Mesendoderm (in vitro differentiated cells): ENCODE measurements around the gene CADPS2.

ENCODE experiments used
- DNase-seq: peaks from one replicate; pipeline ENCODE4 v3.0.0; 2013
- H2AK5ac ChIP-seq: 2 replicates; pipeline ENCODE4 v1.6.1; 2013; ENCODE audit warnings: low read length, inconsistent platforms
- H2BK120ac ChIP-seq: 2 replicates; pipeline ENCODE4 v1.6.1; 2013; ENCODE audit warnings: low read depth, mild to moderate bottlenecking, low read length, moderate library complexity, mixed read lengths
- H2BK15ac ChIP-seq: replicated peaks from 2 replicates; pipeline ENCODE4 v1.6.1; 2013; ENCODE audit warnings: low read depth, mild to moderate bottlenecking, moderate library complexity
- H2BK5ac ChIP-seq: 2 replicates; pipeline ENCODE4 v1.6.1; 2013; ENCODE audit warnings: low read length, inconsistent platforms
- H3K18ac ChIP-seq: 2 replicates; pipeline ENCODE4 v1.6.1; 2013; ENCODE audit warnings: mild to moderate bottlenecking, low read length, mixed read lengths
- H3K23ac ChIP-seq: one replicate; pipeline ENCODE4 v1.6.1; 2013; ENCODE audit warnings: low read length
- H3K27ac ChIP-seq: 2 replicates; pipeline ENCODE4 v1.5.1; 2013; ENCODE audit warnings: low read depth, mild to moderate bottlenecking, inconsistent platforms, low read length, moderate library complexity
- H3K27me3 ChIP-seq: 2 replicates; pipeline ENCODE4 v1.6.1; 2013; ENCODE audit warnings: low read length, control low read depth, mild to moderate bottlenecking, inconsistent platforms; ENCODE audit not compliant: insufficient read depth, poor library complexity
- H3K36me3 ChIP-seq: 2 replicates; pipeline ENCODE4 v1.6.1; 2013; ENCODE audit warnings: low read length, inconsistent platforms; ENCODE audit not compliant: control insufficient read depth, insufficient read depth
- H3K4ac ChIP-seq: one replicate; pipeline ENCODE4 v1.6.1; 2013; ENCODE audit warnings: low read depth, mild to moderate bottlenecking, low read length, moderate library complexity
- H3K4me1 ChIP-seq: 2 replicates; pipeline ENCODE4 v1.6.1; 2013; ENCODE audit warnings: low read depth, low read length, inconsistent platforms; ENCODE audit not compliant: control insufficient read depth
- H3K4me2 ChIP-seq: 2 replicates; pipeline ENCODE4 v1.6.1; 2013; ENCODE audit warnings: low read length
- H3K4me3 ChIP-seq: 2 replicates; pipeline ENCODE4 v1.5.1; 2013; ENCODE audit warnings: mild to moderate bottlenecking, low read length
- H3K56ac ChIP-seq: one replicate; pipeline ENCODE4 v1.6.1; 2013; ENCODE audit warnings: low read length
- H3K79me1 ChIP-seq: 2 replicates; pipeline ENCODE4 v1.6.1; 2013; ENCODE audit warnings: low read length, inconsistent platforms
- H3K79me2 ChIP-seq: 2 replicates; pipeline ENCODE4 v1.6.1; 2013; ENCODE audit warnings: mild to moderate bottlenecking, low read length; ENCODE audit not compliant: control insufficient read depth, insufficient read depth
- H3K9ac ChIP-seq: 2 replicates; pipeline ENCODE4 v1.6.1; 2013; ENCODE audit warnings: low read length, inconsistent platforms
- H4K5ac ChIP-seq: one replicate; pipeline ENCODE4 v1.6.1; 2013; ENCODE audit warnings: low read length
- H4K8ac ChIP-seq: one replicate; pipeline ENCODE4 v1.6.1; 2013; ENCODE audit warnings: low read depth, mild to moderate bottlenecking, control low read depth, low read length, moderate library complexity
- WGBS: extraction: QIAGEN DNeasy Blood & Tissue Kit; methylation state at CpG from one replicate; pipeline ENCODE4 v1.1.7; 2013; ENCODE audit warnings: low lambda C conversion rate, missing lambda C conversion rate; ENCODE audit not compliant: insufficient coverage; ENCODE audit errors: extremely low coverage; 5-methylcytosine and 5-hydroxymethylcytosine counted together

The CADPS2 gene

DNA sequence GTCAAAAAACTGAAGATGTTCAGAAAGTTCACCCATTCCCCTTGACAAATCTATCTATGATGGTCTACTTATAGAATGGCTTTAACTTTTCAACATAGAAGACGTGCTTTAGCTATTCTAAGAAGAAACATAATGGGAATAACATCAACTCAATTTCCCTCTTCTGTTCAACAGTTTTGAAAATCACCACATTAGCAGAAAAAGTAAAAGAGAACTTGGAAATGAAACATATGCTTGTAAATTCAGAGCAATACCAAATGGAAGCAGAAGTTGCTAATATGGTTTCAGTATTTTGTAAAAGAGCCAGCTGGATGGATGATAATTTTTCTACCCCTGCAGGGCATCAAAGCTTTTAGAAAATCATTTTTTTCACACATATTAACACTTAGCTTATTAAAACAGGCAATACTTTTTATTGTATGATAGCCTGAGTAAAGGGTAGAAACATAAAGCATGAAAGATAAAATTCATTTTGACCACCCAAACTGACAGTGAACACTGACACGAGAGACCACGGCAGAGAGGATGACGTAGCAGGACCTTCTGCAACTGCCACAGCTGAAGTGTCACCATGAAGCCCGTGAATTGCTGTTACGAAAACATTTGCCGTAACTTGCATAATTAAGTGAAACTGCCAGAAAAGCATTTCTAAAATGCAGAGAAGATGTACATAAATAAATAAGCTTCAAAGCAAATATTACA lies 542.5 kb downstream of the CADPS2 start:
- Histone ChIP-seq H3K18ac (no peak overlapping the region), H3K27ac (no peak overlapping the region), H3K4me3 (no peak overlapping the region), H3K36me3 (no peaks in the 10 kb centered on the region), H3K79me1 (no peaks in the 10 kb centered on the region), H4K8ac (no peak overlapping the region), H2BK120ac (no peak overlapping the region), H4K5ac (no peak overlapping the region), H2AK5ac (no peak overlapping the region), H3K56ac (no peak overlapping the region), H3K9ac (no peak overlapping the region), H3K4ac (no peak overlapping the region), H2BK15ac (no peak overlapping the region), H3K27me3 (no peaks in the 10 kb centered on the region), H3K79me2 (no peaks in the 10 kb centered on the region), H2BK5ac (no peak overlapping the region), H3K23ac (no peak overlapping the region), H3K4me2 (no peak overlapping the region), H3K4me1 (no peaks in the 10 kb centered on the region)
- no peak for DNase-seq
- WGBS: no CpG with 5 or more reads among the region's 7 CpGs

DNA sequence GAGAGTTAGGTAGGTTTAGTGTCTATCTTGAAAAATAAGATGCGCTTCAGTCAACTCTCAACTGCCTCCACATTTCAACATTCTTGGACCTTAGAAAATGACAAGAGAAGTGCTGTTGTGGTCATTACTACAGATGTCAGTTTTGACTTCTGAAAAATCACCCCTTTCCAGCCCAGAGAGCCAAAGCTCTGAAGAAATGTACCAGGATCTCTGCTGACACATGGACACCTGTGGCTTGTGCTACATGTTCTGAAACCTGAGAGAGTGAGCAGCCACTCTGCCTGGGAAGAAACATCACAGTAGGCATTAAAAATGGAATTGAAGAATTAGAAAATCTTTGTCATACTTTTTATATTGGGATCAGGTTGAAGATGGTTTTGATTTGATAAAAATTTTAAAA lies 545.8 kb downstream of the CADPS2 start:
- H3K36me3 ChIP-seq: no peaks in the 10 kb centered on the region
- no peak overlapping the region for H2BK120ac ChIP-seq
- no peak overlapping the region for H3K27ac ChIP-seq
- H3K4me1 ChIP-seq: no peaks in the 10 kb centered on the region
- H2BK5ac ChIP-seq: no peak overlapping the region
- H3K79me1 ChIP-seq: no peaks in the 10 kb centered on the region
- no peak overlapping the region for H3K4me2 ChIP-seq
- no peak for DNase-seq
- no peaks in the 10 kb centered on the region for H3K79me2 ChIP-seq
- H2BK15ac ChIP-seq: no peak overlapping the region
- no peak overlapping the region for H3K9ac ChIP-seq
- H3K56ac ChIP-seq: no peak overlapping the region
- H3K23ac ChIP-seq: no peak overlapping the region
- H4K8ac ChIP-seq: no peak overlapping the region
- H3K4me3 ChIP-seq: no peak overlapping the region
- no peak overlapping the region for H4K5ac ChIP-seq
- WGBS: no CpG with 5 or more reads among the region's 1 CpG
- no peak overlapping the region for H3K4ac ChIP-seq
- H3K18ac ChIP-seq: no peak overlapping the region
- no peaks in the 10 kb centered on the region for H3K27me3 ChIP-seq
- no peak overlapping the region for H2AK5ac ChIP-seq

DNA sequence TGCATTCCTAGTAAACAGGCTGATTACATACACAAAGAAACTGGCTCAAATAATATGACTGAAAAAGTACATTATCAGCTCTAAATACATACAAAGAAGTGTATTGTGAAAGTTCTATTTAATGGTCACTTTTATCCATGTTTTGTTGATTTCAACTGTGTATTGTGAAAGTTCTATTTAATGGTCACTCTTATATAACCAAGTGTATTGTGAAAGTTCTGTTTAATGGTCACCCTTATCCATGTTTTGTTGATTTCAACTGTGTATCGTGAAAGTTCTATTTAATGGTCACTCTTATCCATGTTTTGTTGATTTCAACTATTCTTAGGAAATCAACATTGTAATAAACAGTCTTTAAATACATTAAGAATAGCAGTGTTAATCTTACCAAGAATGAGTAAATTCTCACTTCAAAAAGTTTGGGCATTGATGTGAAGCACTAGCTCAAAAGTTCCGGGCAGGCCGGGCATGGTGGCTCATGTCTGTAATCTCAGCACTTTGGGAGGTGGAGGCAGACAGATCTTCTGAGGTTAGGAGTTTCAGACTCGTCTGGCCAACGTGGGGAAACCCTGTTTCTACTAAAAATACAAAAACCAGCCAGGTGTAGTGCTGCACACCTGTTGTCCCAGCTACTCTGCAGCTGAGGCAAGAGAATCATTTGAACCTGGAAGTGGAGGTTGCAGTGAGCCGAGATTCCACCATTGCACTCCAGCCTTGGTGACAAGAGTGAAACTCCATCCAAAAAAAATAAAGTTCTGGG lies 546.9 kb downstream of the CADPS2 start:
- Histone ChIP-seq H3K18ac (no peak overlapping the region), H3K27ac (no peak overlapping the region), H2BK15ac (no peak overlapping the region), H3K23ac (no peak overlapping the region), H2BK5ac (no peak overlapping the region), H3K79me2 (no peaks in the 10 kb centered on the region), H3K4me2 (no peak overlapping the region), H3K27me3 (no peaks in the 10 kb centered on the region), H4K5ac (no peak overlapping the region), H3K4me1 (no peaks in the 10 kb centered on the region), H4K8ac (no peak overlapping the region), H3K56ac (no peak overlapping the region), H3K9ac (no peak overlapping the region), H3K4ac (no peak overlapping the region), H2BK120ac (peak overlapping the region; percentile 51), H2AK5ac (no peak overlapping the region), H3K36me3 (no peaks in the 10 kb centered on the region), H3K79me1 (no peaks in the 10 kb centered on the region), H3K4me3 (no peak overlapping the region)
- WGBS: no CpG with 5 or more reads among the region's 6 CpGs
- no peak for DNase-seq

DNA sequence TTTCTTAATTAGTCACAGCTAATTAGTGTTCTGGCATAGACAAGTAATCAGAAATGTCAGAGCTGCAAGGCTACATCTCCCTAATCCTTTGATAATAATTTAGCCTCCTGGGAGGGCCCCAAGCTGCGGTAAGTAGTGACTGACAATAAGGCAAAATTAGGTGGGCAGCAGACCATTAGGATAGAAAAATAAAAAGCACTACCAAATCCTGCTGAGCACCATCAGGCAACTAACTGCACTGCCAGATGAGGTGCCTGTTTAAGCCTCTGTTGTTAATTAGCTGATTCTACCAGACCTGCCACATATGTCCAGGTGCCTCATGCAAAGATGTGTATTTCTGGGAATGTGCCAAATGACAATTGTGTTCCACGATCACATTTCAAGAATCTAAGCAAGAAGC lies 549.2 kb downstream of the CADPS2 start:
- Histone ChIP-seq H3K4me1 (no peaks in the 10 kb centered on the region), H2AK5ac (no peak overlapping the region), H3K9ac (no peak overlapping the region), H2BK15ac (no peak overlapping the region), H3K4me3 (no peak overlapping the region), H3K4ac (no peak overlapping the region), H2BK120ac (no peak overlapping the region), H4K8ac (no peak overlapping the region), H3K27ac (no peak overlapping the region), H3K56ac (no peak overlapping the region), H3K79me1 (no peaks in the 10 kb centered on the region), H3K79me2 (no peaks in the 10 kb centered on the region), H3K18ac (no peak overlapping the region), H2BK5ac (no peak overlapping the region), H3K27me3 (no peaks in the 10 kb centered on the region), H3K23ac (no peak overlapping the region), H3K4me2 (no peak overlapping the region), H3K36me3 (no peaks in the 10 kb centered on the region), H4K5ac (no peak overlapping the region)
- WGBS: no CpG with 5 or more reads among the region's 2 CpGs
- no peak for DNase-seq

DNA sequence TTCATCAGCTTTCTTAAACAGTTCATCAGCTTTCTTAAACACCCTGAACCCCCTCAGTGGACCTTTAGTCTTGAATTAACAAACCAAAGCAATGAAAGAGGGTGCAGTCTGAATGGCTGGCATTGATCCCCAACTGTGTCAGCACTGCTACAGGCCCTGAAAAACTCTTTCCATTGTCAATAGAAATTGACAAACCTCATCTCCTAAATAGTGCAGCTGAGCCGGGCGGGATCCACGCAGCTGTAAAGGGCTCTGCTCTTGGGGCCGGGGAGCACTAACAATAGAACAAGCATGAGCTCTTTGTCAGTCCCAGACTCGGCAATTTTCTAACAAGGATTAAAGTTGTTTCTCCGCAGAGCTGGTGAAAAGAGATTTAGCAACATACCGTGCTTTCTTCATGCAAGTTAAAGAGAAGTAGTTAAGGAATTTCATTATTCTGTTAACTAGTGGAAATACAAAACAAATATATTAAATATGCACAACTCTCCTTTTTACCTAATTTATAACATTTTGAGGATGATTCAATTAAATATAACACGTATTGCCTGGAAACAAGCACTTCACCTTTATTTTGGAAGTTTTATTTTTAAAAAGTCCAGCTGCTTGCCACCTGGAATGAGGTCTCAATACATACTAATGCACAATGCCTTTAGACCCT lies 557.0 kb downstream of the CADPS2 start:
- no peak overlapping the region for H3K23ac ChIP-seq
- H3K56ac ChIP-seq: no peak overlapping the region
- H3K18ac ChIP-seq: no peak overlapping the region
- H3K79me1 ChIP-seq: no peaks in the 10 kb centered on the region
- no peaks in the 10 kb centered on the region for H3K36me3 ChIP-seq
- WGBS: no CpG with 5 or more reads among the region's 8 CpGs
- H3K4me2 ChIP-seq: no peak overlapping the region
- DNase-seq: no peak
- no peak overlapping the region for H3K4me3 ChIP-seq
- H4K5ac ChIP-seq: no peak overlapping the region
- H2BK15ac ChIP-seq: no peak overlapping the region
- no peaks in the 10 kb centered on the region for H3K4me1 ChIP-seq
- no peak overlapping the region for H2BK5ac ChIP-seq
- no peaks in the 10 kb centered on the region for H3K79me2 ChIP-seq
- no peak overlapping the region for H2AK5ac ChIP-seq
- H4K8ac ChIP-seq: no peak overlapping the region
- H3K9ac ChIP-seq: no peak overlapping the region
- H3K4ac ChIP-seq: no peak overlapping the region
- H2BK120ac ChIP-seq: no peak overlapping the region
- no peak overlapping the region for H3K27ac ChIP-seq
- H3K27me3 ChIP-seq: no peaks in the 10 kb centered on the region
